H9 (cell line): Measurements from ENCODE around the gene TBC1D3B. TPM values are rescaled to one million over a fixed set of nuclear protein-coding genes. Genes with fewer than 3 reads are reported as not detected.
A peak's percentile ranks its signal among the peaks of the same experiment; 100 is the strongest.
"Not testable (repeated sequence)": the region's sequence is repeated elsewhere in the genome, so short reads cannot be mapped to it uniquely, and the experiment has no call there.

Source experiments
- DNase-seq: peaks from one replicate; pipeline ENCODE4 v3.0.0-alpha.2; 2017
- H2AFZ ChIP-seq: one replicate; pipeline ENCODE4 v1.6.1; 2013; ENCODE audit warnings: mild to moderate bottlenecking, low read length, control low read depth, moderate library complexity
- H2AK5ac ChIP-seq: 2 replicates; pipeline ENCODE4 v1.6.1; 2013; ENCODE audit warnings: low read length, control low read depth, mixed read lengths; ENCODE audit not compliant: insufficient read length
- H2BK120ac ChIP-seq: one replicate; pipeline ENCODE4 v1.6.1; 2013; ENCODE audit warnings: low read depth, mild to moderate bottlenecking, low read length, control low read depth, inconsistent platforms; ENCODE audit not compliant: poor library complexity, severe bottlenecking
- H2BK12ac ChIP-seq: 2 replicates; pipeline ENCODE4 v1.6.1; 2013; ENCODE audit warnings: low read length, control low read depth, mixed read lengths, low read depth; ENCODE audit not compliant: insufficient read length
- H2BK15ac ChIP-seq: 2 replicates; pipeline ENCODE4 v1.6.1; 2013; ENCODE audit warnings: low read depth, low read length, control low read depth
- H2BK20ac ChIP-seq: one replicate; pipeline ENCODE4 v1.6.1; 2013; ENCODE audit warnings: low read depth, mild to moderate bottlenecking, low read length, control low read depth, inconsistent platforms; ENCODE audit not compliant: poor library complexity, severe bottlenecking
- H2BK5ac ChIP-seq: 2 replicates; pipeline ENCODE4 v1.6.1; 2013; ENCODE audit warnings: low read length, control low read depth, mixed read lengths; ENCODE audit not compliant: insufficient read length
- H3K14ac ChIP-seq: 2 replicates; pipeline ENCODE4 v1.6.1; 2013; ENCODE audit warnings: low read length, control low read depth; ENCODE audit not compliant: insufficient read depth
- H3K18ac ChIP-seq: 2 replicates; pipeline ENCODE4 v1.6.1; 2013; ENCODE audit warnings: low read depth, mild to moderate bottlenecking, mixed read lengths, low read length, control low read depth; ENCODE audit not compliant: insufficient read length
- H3K23ac ChIP-seq: 2 replicates; pipeline ENCODE4 v1.6.1; 2013; ENCODE audit warnings: low read length, control low read depth, mixed read lengths, low read depth; ENCODE audit not compliant: insufficient read length
- H3K23me2 ChIP-seq: 2 replicates; pipeline ENCODE4 v1.6.1; 2013; ENCODE audit warnings: low read depth, mild to moderate bottlenecking, mixed read lengths, low read length, control low read depth; ENCODE audit not compliant: insufficient read length, poor library complexity, severe bottlenecking
- H3K27ac ChIP-seq: 2 replicates; pipeline ENCODE4 v1.5.1; 2013; ENCODE audit warnings: low read length, control low read depth, mixed read lengths, low read depth; ENCODE audit not compliant: insufficient read length
- H3K27me3 ChIP-seq: 2 replicates; pipeline ENCODE4 v1.6.1; 2013; ENCODE audit warnings: low read length, control low read depth, inconsistent platforms; ENCODE audit not compliant: insufficient read depth
- H3K4ac ChIP-seq: 2 replicates; pipeline ENCODE4 v1.6.1; 2013; ENCODE audit warnings: low read depth, mild to moderate bottlenecking, control low read depth, inconsistent platforms, low read length, moderate library complexity
- H3K4me1 ChIP-seq: 2 replicates; pipeline ENCODE4 v1.6.1; 2013; ENCODE audit warnings: low read length, control low read depth, inconsistent platforms; ENCODE audit not compliant: insufficient read depth
- H3K4me2 ChIP-seq: 2 replicates; pipeline ENCODE4 v1.6.1; 2013; ENCODE audit warnings: low read length, control low read depth, mixed read lengths; ENCODE audit not compliant: insufficient read length, insufficient read depth
- H3K56ac ChIP-seq: 2 replicates; pipeline ENCODE4 v1.6.1; 2013; ENCODE audit warnings: low read depth, mild to moderate bottlenecking, mixed read lengths, low read length, control low read depth; ENCODE audit not compliant: insufficient read length
- H3K79me1 ChIP-seq: 2 replicates; pipeline ENCODE4 v1.6.1; 2013; ENCODE audit warnings: low read depth, mild to moderate bottlenecking, moderate library complexity, low read length, control low read depth, inconsistent platforms; ENCODE audit not compliant: insufficient read depth, poor library complexity, severe bottlenecking
- H3K79me2 ChIP-seq: 2 replicates; pipeline ENCODE4 v1.6.1; 2013; ENCODE audit warnings: low read length, control low read depth, inconsistent platforms; ENCODE audit not compliant: insufficient read depth
- H3K9ac ChIP-seq: 2 replicates; pipeline ENCODE4 v1.6.1; 2013; ENCODE audit warnings: low read length, control low read depth, mixed read lengths; ENCODE audit not compliant: insufficient read length; ENCODE audit errors: extremely low read depth
- H3K9me3 ChIP-seq: one replicate; pipeline ENCODE4 v1.6.1; 2013; ENCODE audit warnings: low read depth, low read length, inconsistent platforms; ENCODE audit not compliant: control insufficient read depth
- H3T11ph ChIP-seq: one replicate; pipeline ENCODE4 v1.6.1; 2013; ENCODE audit warnings: mild to moderate bottlenecking, low read length, control low read depth, inconsistent platforms
- H4K20me1 ChIP-seq: one replicate; pipeline ENCODE4 v1.6.1; 2013; ENCODE audit not compliant: control insufficient read depth, insufficient read length, insufficient read depth
- H4K5ac ChIP-seq: 2 replicates; pipeline ENCODE4 v1.6.1; 2013; ENCODE audit warnings: low read depth, mild to moderate bottlenecking, mixed read lengths, low read length, control low read depth; ENCODE audit not compliant: insufficient read length
- H4K8ac ChIP-seq: replicated peaks from 2 replicates; pipeline ENCODE4 v1.6.1; 2013; ENCODE audit warnings: low read length, control low read depth, mixed read lengths, low read depth; ENCODE audit not compliant: insufficient read length
- H4K91ac ChIP-seq: 2 replicates; pipeline ENCODE4 v1.6.1; 2013; ENCODE audit warnings: low read depth, mild to moderate bottlenecking, moderate library complexity, mixed read lengths, low read length, control low read depth; ENCODE audit not compliant: insufficient read length
- H3K27ac Mint-ChIP-seq, 3 experiments: 2 replicates in 2 of 3; 3 replicates in 1 of 3; pipeline ENCODE4 v1.8.0; 2020 to 2021; ENCODE audit warnings: mixed read lengths in 3 of 3, mild to moderate bottlenecking in 1 of 3, moderate library complexity in 1 of 3
- H3K27me3 Mint-ChIP-seq: 2 replicates; pipeline ENCODE4 v1.8.0; 2021; ENCODE audit warnings: low read depth, mild to moderate bottlenecking, moderate library complexity, mixed read lengths
- H3K36me3 Mint-ChIP-seq, 3 experiments: 2 replicates in 2 of 3; 3 replicates in 1 of 3; pipeline ENCODE4 v1.8.0; 2020 to 2021; ENCODE audit warnings: low read depth in 3 of 3, mixed read lengths in 3 of 3; ENCODE audit not compliant: insufficient read depth in 1 of 3
- H3K4me1 Mint-ChIP-seq, 2 experiments: 2 replicates each; pipeline ENCODE4 v1.8.0; 2020; ENCODE audit warnings: mixed read lengths in 2 of 2
- H3K4me3 Mint-ChIP-seq, 2 experiments: 2 replicates in 1 of 2; 3 replicates in 1 of 2; pipeline ENCODE4 v1.8.0; 2020 to 2021; ENCODE audit warnings: mild to moderate bottlenecking in 2 of 2, mixed read lengths in 2 of 2, moderate library complexity in 1 of 2
- H3K9me3 Mint-ChIP-seq, 2 experiments: 2 replicates in 1 of 2; 3 replicates in 1 of 2; pipeline ENCODE4 v1.8.0; 2020; ENCODE audit warnings: mild to moderate bottlenecking in 2 of 2, mixed read lengths in 2 of 2, moderate library complexity in 1 of 2
- WGBS: extraction: QIAGEN DNeasy Blood & Tissue Kit; methylation state at CpG from one replicate; pipeline ENCODE4 v1.1.7; 2013; ENCODE audit warnings: missing lambda C conversion rate, low lambda C conversion rate, mixed read lengths; ENCODE audit not compliant: insufficient read length; ENCODE audit errors: extremely low coverage; 5-methylcytosine and 5-hydroxymethylcytosine counted together
- total RNA-seq: library from RNA; stranded (reverse); gene quantifications from 2 replicates; pipeline ENCODE4 v1.2.1, GENCODE V29; 2021
- TF ChIP-seq, protein P1 (sequence below): fragments of 200-600 bp; sonication (generic); conservative IDR thresholded peaks from 3 replicates; pipeline ENCODE4 v1.8.0; 2021; ENCODE audit warnings: antibody characterized with exemption, mild to moderate bottlenecking

The TBC1D3B gene
- total RNA-seq, 1 experiment from 2014 or later: 8.8 TPM

DNA sequence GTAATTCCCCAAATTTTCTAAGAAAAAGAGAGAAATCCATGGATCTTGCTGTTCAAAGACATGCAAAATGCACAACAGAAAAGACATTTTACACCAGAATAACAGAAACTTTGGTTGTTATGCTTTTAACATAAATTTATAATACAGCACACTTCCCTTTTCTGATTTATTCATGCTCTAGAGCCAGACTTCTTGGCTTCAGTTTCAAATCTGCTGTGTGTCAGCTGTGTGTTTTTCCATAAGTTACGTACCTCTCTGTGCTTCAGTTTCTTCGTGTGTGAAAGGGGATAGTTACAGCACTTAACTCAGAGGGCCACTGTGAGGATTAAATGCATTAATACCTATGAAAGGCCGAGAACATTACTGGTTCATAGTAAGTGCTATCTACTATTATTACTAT is 26.9 kb upstream of the TBC1D3B start:
- Mint-ChIP-seq H3K4me1 (peaks cover 6 to 8% of the 10 kb centered on the region in 2 experiments), H3K9me3 (no peaks in the 10 kb centered on the region; a peak in 1 of 5 replicates), H3K27ac (no peak overlapping the region; a peak in 1 of 7 replicates), H3K27me3 (peaks cover 18% of the 10 kb centered on the region), H3K36me3 (no peaks in the 10 kb centered on the region), H3K4me3 (no peak overlapping the region)
- Histone ChIP-seq H2AK5ac (no peak overlapping the region), H2BK15ac (no peak overlapping the region), H2BK12ac (no peak overlapping the region), H3K79me1 (no peaks in the 10 kb centered on the region), H4K91ac (no peak overlapping the region), H3K4me1 (no peaks in the 10 kb centered on the region; the same call in 1 of the 2 replicates), H3K9me3 (no peaks in the 10 kb centered on the region), H4K20me1 (no peaks in the 10 kb centered on the region), H3T11ph (no peak overlapping the region), H2BK20ac (no peak overlapping the region), H3K4me2 (no peak overlapping the region), H3K79me2 (no peaks in the 10 kb centered on the region), H3K14ac (no peak overlapping the region), H3K23me2 (no peaks in the 10 kb centered on the region), H4K5ac (no peak overlapping the region), H2BK120ac (no peak overlapping the region), H3K9ac (no peak overlapping the region), H2BK5ac (no peak overlapping the region), H3K4ac (no peak overlapping the region), H3K18ac (no peak overlapping the region), H3K27ac (no peak overlapping the region), H3K23ac (no peak overlapping the region), H4K8ac (no peak overlapping the region), H3K56ac (no peak overlapping the region), H2AFZ (no peak overlapping the region), H3K27me3 (no peaks in the 10 kb centered on the region)
- TF ChIP-seq, protein P1, sequence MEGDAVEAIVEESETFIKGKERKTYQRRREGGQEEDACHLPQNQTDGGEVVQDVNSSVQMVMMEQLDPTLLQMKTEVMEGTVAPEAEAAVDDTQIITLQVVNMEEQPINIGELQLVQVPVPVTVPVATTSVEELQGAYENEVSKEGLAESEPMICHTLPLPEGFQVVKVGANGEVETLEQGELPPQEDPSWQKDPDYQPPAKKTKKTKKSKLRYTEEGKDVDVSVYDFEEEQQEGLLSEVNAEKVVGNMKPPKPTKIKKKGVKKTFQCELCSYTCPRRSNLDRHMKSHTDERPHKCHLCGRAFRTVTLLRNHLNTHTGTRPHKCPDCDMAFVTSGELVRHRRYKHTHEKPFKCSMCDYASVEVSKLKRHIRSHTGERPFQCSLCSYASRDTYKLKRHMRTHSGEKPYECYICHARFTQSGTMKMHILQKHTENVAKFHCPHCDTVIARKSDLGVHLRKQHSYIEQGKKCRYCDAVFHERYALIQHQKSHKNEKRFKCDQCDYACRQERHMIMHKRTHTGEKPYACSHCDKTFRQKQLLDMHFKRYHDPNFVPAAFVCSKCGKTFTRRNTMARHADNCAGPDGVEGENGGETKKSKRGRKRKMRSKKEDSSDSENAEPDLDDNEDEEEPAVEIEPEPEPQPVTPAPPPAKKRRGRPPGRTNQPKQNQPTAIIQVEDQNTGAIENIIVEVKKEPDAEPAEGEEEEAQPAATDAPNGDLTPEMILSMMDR: no peak
- WGBS: no CpG with 5 or more reads among the region's 3 CpGs
- no peak for DNase-seq

DNA sequence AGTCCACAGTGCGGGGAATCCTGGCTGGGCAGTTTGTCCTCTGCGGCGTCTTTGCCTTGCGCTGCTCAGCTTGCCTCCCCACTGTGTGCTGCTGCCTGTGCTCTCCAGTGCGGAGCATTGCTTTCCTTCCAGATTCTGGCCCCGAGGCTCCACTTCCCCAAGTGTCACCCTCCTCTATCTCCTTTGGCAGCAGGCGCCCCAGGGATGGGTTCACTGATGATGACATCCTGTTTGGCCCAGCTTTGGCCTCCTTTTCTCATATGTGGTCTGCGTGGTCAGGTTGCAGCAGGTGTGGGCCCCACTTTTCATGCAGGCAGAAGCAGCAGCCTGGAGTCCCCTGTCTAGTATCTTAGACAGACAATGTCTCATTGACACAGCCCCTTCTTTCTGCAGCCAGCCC is 25.1 kb upstream of the TBC1D3B start:
- not testable (repeated sequence) for H4K8ac ChIP-seq, DNase-seq
- WGBS: no CpG with 5 or more reads among the region's 8 CpGs

More for the DNA sequence above, 25.1 kb upstream of the TBC1D3B start:
- H3K14ac ChIP-seq: peak overlapping the region; percentile 29; the same call in 1 of the 2 replicates
- H3K56ac ChIP-seq, H3T11ph ChIP-seq, H3K23ac ChIP-seq, H2BK120ac ChIP-seq, H2AFZ ChIP-seq, H4K91ac ChIP-seq, H3K4me3 Mint-ChIP-seq, H3K4me1 ChIP-seq, H2BK12ac ChIP-seq, H3K23me2 ChIP-seq, H3K9me3 Mint-ChIP-seq, H3K79me1 ChIP-seq, H2BK15ac ChIP-seq, H2BK20ac ChIP-seq, H3K4me2 ChIP-seq, H4K5ac ChIP-seq, H3K18ac ChIP-seq, H3K4ac ChIP-seq, H3K27me3 Mint-ChIP-seq, H4K20me1 ChIP-seq, H3K27me3 ChIP-seq, H3K27ac Mint-ChIP-seq, H3K9ac ChIP-seq, H2AK5ac ChIP-seq, H3K79me2 ChIP-seq, H3K36me3 Mint-ChIP-seq, H2BK5ac ChIP-seq, H3K27ac ChIP-seq, H3K9me3 ChIP-seq: not testable (repeated sequence)
- peaks cover 7 to 10% of the 10 kb centered on the region in 2 experiments for H3K4me1 Mint-ChIP-seq
